ENCODE data around the gene SIKE1. TPM values are rescaled to one million over a fixed set of nuclear protein-coding genes. Genes with fewer than 3 reads are reported as not detected.

The SIKE1 gene
- total RNA-seq, 2 experiments from 2014 or later, result 69.8 to 75.3 TPM

DNA sequence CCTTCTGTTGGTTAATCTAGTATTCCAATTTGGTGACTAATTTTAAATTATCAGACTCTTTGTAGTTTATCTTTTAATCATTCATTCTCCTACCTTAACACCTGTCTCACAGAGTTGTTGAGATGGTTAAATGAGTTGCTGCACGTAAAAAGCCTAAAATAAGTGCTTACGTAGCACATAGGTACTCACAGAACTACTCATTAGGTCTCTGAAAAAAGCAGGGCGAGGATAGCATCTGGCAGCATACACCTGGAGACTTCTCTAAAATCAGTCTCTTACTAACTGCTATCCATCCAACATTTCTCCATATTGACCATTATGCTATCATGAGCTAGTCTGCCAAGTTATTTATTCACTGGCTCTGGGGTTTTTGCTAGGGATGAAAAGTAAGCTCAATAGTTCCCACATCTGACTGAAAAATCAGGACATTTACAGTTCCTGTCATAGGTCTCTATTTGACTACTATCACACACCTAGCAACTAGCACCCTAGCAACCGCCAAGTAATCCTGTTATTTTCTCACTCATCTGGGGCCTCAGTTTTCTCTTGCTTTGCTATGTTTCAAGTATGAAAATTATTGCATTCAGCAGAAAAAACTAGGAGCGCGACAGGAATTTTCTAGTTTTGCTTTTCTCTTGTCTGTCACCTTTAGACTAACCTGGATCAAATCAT, 33.9 kb downstream of the SIKE1 start:
- Histone ChIP-seq H3K9me3 (ENCODE audit: control insufficient read depth in 1 of 2, insufficient read depth in 1 of 2, low read length in 2 of 2) (no peaks in the 10 kb centered on the region), H3K27ac (ENCODE audit: low read depth in 1 of 2, low read length in 2 of 2) (no peak overlapping the region), H3K4me3 (ENCODE audit: low read length) (no peak overlapping the region), H3K4me1 (ENCODE audit: insufficient read depth, low read length) (peaks cover 16% of the 10 kb centered on the region), H3K27me3 (ENCODE audit: control insufficient read depth in 1 of 2, insufficient read depth in 2 of 2, low read length in 2 of 2) (no peaks in the 10 kb centered on the region), H3K36me3 (ENCODE audit: insufficient read depth, low read length) (peaks cover 81% of the 10 kb centered on the region)
- Mint-ChIP-seq H3K9me3 (no peaks in the 10 kb centered on the region), H3K27me3 (no peaks in the 10 kb centered on the region), H3K36me3 (ENCODE audit: low read depth) (peaks cover 93% of the 10 kb centered on the region), H3K27ac (peak overlapping the region; percentile 25), H3K4me1 (ENCODE audit: low read depth) (peaks cover 95% of the 10 kb centered on the region), H3K4me3 (no peak overlapping the region)
- TF ChIP-seq, protein P1, sequence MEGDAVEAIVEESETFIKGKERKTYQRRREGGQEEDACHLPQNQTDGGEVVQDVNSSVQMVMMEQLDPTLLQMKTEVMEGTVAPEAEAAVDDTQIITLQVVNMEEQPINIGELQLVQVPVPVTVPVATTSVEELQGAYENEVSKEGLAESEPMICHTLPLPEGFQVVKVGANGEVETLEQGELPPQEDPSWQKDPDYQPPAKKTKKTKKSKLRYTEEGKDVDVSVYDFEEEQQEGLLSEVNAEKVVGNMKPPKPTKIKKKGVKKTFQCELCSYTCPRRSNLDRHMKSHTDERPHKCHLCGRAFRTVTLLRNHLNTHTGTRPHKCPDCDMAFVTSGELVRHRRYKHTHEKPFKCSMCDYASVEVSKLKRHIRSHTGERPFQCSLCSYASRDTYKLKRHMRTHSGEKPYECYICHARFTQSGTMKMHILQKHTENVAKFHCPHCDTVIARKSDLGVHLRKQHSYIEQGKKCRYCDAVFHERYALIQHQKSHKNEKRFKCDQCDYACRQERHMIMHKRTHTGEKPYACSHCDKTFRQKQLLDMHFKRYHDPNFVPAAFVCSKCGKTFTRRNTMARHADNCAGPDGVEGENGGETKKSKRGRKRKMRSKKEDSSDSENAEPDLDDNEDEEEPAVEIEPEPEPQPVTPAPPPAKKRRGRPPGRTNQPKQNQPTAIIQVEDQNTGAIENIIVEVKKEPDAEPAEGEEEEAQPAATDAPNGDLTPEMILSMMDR (IDR thresholded peaks at IDR 0.05), result no peak
- intact Hi-C loops (cut with DNase I, micrococcal nuclease), result no loop called here
- DNase-seq, result no peak
- CTCF ChIA-PET, result no interaction called here
- no peak for ATAC-seq (ENCODE audit: poor library complexity)
- POLR2A ChIA-PET, result interaction anchor here (1.8 kb wide), 1 partner anchor 11 kb away, joined by 8 read pairs; the partner anchor contains the start of gene CSDE1

DNA sequence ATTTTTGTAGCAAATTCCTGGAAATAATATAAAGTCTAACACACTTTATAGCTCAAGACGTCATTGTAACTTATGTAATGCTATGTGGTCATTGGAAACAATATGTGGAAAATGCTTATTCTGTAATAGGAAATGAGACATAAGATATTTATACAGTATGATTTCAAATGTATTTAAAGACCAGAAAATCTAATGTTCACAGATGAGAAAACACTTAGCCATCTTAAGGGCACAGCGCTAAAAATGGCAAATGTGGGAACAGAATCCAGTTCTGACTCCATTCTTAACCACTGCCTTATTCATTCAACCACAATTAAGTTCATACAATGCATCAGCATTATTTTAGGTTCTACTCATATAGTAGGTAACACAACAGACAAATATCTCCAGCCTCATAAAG, 35.2 kb downstream of the SIKE1 start:
- ATAC-seq (ENCODE audit: poor library complexity) (no peak), DNase-seq (no peak)
- Histone ChIP-seq H3K4me1 (ENCODE audit: insufficient read depth, low read length) (peaks cover 11% of the 10 kb centered on the region), H3K36me3 (ENCODE audit: insufficient read depth, low read length) (peaks cover 92% of the 10 kb centered on the region), H3K27me3 (ENCODE audit: control insufficient read depth in 1 of 2, insufficient read depth in 2 of 2, low read length in 2 of 2) (no peaks in the 10 kb centered on the region), H3K9me3 (ENCODE audit: control insufficient read depth in 1 of 2, insufficient read depth in 1 of 2, low read length in 2 of 2) (no peaks in the 10 kb centered on the region), H3K27ac (ENCODE audit: low read depth in 1 of 2, low read length in 2 of 2) (no peak overlapping the region), H3K4me3 (ENCODE audit: low read length) (no peak overlapping the region)
- peak overlapping the region; percentile 25 for H3K27ac Mint-ChIP-seq
- no peaks in the 10 kb centered on the region for H3K9me3 Mint-ChIP-seq
- H3K27me3 Mint-ChIP-seq, result no peaks in the 10 kb centered on the region
- no peak overlapping the region for H3K4me3 Mint-ChIP-seq
- TF ChIP-seq, protein P1 (IDR thresholded peaks at IDR 0.05), result no peak
- peaks cover 95% of the 10 kb centered on the region for H3K4me1 Mint-ChIP-seq (ENCODE audit: low read depth)
- intact Hi-C loops (cut with DNase I, micrococcal nuclease), result no loop called here
- ChIA-PET POLR2A (interaction anchor here (1.2 kb wide), 1 partner anchor 11 kb away, joined by 7 read pairs; no protein-coding TSS in a partner anchor), CTCF (no interaction called here)
- peaks cover 92% of the 10 kb centered on the region for H3K36me3 Mint-ChIP-seq (ENCODE audit: low read depth)

DNA sequence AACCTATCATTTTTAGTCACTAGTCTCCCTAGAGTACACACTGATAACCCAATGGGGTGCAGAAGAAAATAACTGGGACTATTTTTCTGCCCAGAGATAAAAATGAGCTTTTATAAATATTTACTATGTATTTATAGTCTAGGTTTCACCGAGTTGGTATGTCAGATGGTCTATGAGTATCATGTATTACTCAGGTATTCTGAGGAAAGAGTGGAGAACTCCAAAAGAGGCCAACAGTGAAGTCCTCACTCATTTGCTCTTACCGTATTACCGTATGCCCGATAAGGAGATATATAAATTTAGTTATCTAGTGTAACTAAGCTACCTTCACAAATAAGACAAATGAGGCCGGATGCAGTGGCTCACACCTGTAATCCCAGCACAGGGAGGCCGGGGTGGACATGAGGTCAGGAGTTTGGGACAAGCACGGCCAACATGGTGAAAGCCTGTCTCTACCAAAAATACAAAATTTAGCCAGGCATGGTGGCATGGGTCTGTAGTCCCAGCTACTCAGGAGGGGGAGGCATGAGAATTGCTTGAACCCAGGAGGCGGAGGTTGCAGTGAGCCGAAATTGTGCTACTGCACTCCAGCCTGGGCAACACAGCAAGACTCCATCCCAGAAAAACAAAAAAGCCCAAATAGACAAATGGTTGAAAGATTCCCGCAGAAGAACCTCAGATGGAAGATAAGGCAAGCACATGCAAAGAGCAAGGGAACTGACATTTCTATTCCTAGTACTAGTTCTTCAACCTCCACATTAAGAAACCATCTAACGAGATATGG, 38.3 kb downstream of the SIKE1 start:
- ATAC-seq (ENCODE audit: poor library complexity) (no peak), DNase-seq (no peak)
- Histone ChIP-seq H3K36me3 (ENCODE audit: insufficient read depth, low read length) (peaks cover 89% of the 10 kb centered on the region), H3K4me1 (ENCODE audit: insufficient read depth, low read length) (peaks cover 7% of the 10 kb centered on the region), H3K27me3 (ENCODE audit: control insufficient read depth in 1 of 2, insufficient read depth in 2 of 2, low read length in 2 of 2) (no peaks in the 10 kb centered on the region), H3K9me3 (ENCODE audit: control insufficient read depth in 1 of 2, insufficient read depth in 1 of 2, low read length in 2 of 2) (no peaks in the 10 kb centered on the region), H3K4me3 (ENCODE audit: low read length) (no peak overlapping the region), H3K27ac (ENCODE audit: low read depth in 1 of 2, low read length in 2 of 2) (no peak overlapping the region)
- no peak overlapping the region for H3K27ac Mint-ChIP-seq
- CTCF ChIA-PET, result no interaction called here
- H3K27me3 Mint-ChIP-seq, result no peaks in the 10 kb centered on the region
- TF ChIP-seq, protein P1 (IDR thresholded peaks at IDR 0.05), result no peak
- no peaks in the 10 kb centered on the region for H3K9me3 Mint-ChIP-seq
- POLR2A ChIA-PET, result no interaction called here
- H3K4me1 Mint-ChIP-seq (ENCODE audit: low read depth), result peaks cover 75% of the 10 kb centered on the region
- peaks cover 90% of the 10 kb centered on the region for H3K36me3 Mint-ChIP-seq (ENCODE audit: low read depth)
- intact Hi-C loops (cut with DNase I, micrococcal nuclease), result loop anchor here in 1 of 2 experiments (2.0 kb wide), 1 partner anchor 13 kb away; no protein-coding TSS in a partner anchor
- no peak overlapping the region for H3K4me3 Mint-ChIP-seq
